ENCODE results near the gene FZD7. TPM values are rescaled to one million over a fixed set of nuclear protein-coding genes. Genes with fewer than 3 reads are reported as not detected.

Gene FZD7
- total RNA-seq, 1 experiment from 2014 or later: 9.2 TPM

Other genes starting within 250 kb of the FZD7 start
- 0.20 and 0.47 TPM in 2 replicates for gene CDK15, start 227.3 kb upstream of the FZD7 start, total RNA-seq (2014; rRNA removed; shearing (Covaris generic))
- 0.08 TPM in 1 of 2 replicates, not detected in the other for gene KIAA2012, start 39.4 kb downstream of the FZD7 start, total RNA-seq (2014; rRNA removed; shearing (Covaris generic))
- gene SUMO1, start 204.7 kb downstream of the FZD7 start, total RNA-seq (2014; rRNA removed; shearing (Covaris generic)): 176 and 198 TPM in 2 replicates
- gene NOP58, start 231.9 kb downstream of the FZD7 start, total RNA-seq (2014; rRNA removed; shearing (Covaris generic)): 134 and 160 TPM in 2 replicates

Data from SJCRH30 (cell line).